KOPT-K1 (cell line): ENCODE results near the gene PPARD.

Experiments
- H3K27ac ChIP-seq: fragments of 200-600 bp; sonication (generic); 2 replicates; pipeline ENCODE4 v1.5.1; 2016; ENCODE audit warnings: antibody characterized with exemption, mild to moderate bottlenecking, low read depth, low read length; ENCODE audit not compliant: poor library complexity, severe bottlenecking
- H3K36me3 ChIP-seq: fragments of 200-600 bp; sonication (generic); 2 replicates; pipeline ENCODE4 v1.5.1; 2017; ENCODE audit warnings: antibody characterized with exemption, mild to moderate bottlenecking, low read length, moderate library complexity; ENCODE audit not compliant: insufficient read depth
- H3K9me3 ChIP-seq: fragments of 200-600 bp; sonication (generic); 2 replicates; pipeline ENCODE4 v1.5.1; 2017; ENCODE audit warnings: antibody characterized with exemption, low read length, mild to moderate bottlenecking; ENCODE audit not compliant: insufficient read depth, poor library complexity, severe bottlenecking

Gene PPARD

DNA sequence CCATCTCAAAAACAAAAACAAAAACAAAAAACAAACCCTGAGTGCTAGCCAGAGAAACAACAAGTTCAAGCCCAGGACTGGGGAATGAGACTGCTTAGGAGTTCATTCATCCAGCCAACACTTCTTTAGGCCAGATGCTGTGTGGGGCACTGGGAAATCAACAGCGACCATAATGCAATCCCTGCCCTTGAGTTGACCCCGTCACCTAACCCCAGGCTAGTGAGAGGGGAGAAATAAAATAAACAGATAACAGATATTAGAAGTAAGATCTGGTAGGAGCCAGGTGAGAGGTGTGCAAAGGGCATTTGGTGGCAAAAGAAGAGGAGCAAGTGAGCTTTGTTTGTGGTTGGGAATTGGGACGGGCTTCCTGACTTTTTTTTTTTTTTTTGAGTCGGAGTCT, 120.9 kb downstream of the PPARD start:
- peaks cover 46% of the 10 kb centered on the region for H3K36me3 ChIP-seq
- H3K27ac ChIP-seq, result no peak overlapping the region
- no peaks in the 10 kb centered on the region for H3K9me3 ChIP-seq

DNA sequence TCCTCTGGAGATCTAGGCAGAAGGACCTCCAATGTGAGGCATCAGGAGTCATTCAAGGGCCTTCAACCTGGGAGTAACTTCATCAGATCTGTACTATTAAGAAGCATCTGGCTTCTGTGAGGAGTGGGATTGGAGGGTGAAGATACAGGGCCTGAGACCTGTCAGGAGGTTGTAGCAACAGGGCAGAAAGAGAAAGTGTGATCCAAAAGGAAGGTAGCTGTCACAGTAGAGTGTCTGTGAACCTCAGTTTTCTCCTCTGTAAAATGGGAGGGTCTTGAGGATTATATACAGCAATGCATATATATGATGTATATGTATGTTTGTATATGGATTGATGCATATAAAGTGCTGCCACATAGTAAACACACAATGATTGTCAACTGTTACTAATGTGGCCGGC, 123.3 kb downstream of the PPARD start:
- Histone ChIP-seq H3K36me3 (peaks cover 48% of the 10 kb centered on the region), H3K9me3 (no peaks in the 10 kb centered on the region), H3K27ac (no peak overlapping the region)

DNA sequence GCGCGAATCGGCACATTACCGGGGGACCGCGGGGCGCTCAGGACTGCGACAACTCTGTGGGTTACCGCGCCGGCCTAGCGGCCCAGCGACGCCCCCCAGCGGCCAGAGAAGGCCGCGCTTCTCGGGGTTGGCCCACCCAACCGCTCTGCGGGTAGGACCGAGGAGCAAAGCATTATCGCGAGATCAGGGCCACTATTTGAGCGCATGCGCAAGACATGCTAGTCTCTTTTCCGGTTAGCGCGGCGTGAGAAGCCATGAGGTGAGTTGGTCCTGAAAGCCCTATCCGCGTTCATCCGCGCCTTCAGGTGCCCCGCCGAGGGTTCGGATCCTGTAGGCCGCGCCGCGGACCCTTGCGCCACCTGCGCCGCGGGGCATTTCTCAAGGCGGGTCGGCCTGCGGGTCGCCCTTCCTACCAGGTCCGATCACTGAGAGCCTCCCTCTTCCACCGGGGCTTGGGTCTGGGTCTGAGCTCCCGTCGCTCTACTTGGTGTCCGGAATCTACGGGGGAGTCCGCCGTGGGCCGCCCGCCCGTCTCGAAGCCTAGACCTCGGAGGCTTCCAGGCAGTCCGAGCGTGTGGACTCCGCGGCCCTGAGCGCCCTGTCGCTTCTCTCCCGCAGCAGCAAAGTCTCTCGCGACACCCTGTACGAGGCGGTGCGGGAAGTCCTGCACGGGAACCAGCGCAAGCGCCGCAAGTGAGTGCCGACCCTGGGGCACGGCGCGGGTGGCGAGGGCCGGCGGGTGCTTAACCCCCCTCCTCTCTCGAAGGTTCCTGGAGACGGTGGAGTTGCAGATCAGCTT, 126.0 kb downstream of the PPARD start, which contains the start of gene RPL10A:
TSS of gene RPL10A (plus strand) at position 221 of the 799 bp plus-strand sequence. CDS start at position 255, 34 bp downstream.
- no peaks in the 10 kb centered on the region for H3K9me3 ChIP-seq
- H3K27ac ChIP-seq, result peak within 1 kb of the TSS; percentile 91
- peaks cover 63% of the 10 kb centered on the region for H3K36me3 ChIP-seq

DNA sequence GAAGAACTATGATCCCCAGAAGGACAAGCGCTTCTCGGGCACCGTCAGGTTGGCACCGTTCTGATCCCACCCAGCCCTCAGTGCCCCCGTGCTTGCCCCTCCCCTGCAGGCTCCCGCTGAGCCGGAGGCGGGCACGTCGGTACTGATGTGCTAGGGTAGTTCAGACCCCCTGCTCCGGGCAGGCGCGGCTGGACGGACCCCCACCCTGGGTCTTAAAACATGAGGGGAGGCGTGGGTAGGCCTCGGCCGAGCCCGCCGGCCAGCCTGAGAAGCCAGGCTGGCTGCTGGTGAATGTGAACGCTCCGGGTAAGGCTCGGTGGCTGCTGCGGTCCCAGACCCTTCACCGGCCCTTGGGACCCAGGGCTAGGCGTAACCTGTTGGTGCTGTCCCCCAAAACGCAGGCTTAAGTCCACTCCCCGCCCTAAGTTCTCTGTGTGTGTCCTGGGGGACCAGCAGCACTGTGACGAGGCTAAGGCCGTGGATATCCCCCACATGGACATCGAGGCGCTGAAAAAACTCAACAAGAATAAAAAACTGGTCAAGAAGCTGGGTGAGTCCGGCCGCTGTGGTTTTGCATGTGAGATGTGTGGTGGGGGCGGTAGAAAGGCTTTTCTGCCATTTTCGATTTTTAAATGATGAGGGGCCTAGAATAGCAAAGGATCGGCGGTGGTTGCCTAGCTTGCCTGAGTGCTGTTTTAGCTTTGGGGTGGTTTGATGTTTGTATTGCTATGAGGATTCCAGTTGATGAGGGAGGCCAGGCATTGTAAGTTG, 126.8 kb downstream of the PPARD start:
- H3K36me3 ChIP-seq, result peaks cover 68% of the 10 kb centered on the region
- peak overlapping the region; percentile 91 for H3K27ac ChIP-seq
- no peaks in the 10 kb centered on the region for H3K9me3 ChIP-seq

DNA sequence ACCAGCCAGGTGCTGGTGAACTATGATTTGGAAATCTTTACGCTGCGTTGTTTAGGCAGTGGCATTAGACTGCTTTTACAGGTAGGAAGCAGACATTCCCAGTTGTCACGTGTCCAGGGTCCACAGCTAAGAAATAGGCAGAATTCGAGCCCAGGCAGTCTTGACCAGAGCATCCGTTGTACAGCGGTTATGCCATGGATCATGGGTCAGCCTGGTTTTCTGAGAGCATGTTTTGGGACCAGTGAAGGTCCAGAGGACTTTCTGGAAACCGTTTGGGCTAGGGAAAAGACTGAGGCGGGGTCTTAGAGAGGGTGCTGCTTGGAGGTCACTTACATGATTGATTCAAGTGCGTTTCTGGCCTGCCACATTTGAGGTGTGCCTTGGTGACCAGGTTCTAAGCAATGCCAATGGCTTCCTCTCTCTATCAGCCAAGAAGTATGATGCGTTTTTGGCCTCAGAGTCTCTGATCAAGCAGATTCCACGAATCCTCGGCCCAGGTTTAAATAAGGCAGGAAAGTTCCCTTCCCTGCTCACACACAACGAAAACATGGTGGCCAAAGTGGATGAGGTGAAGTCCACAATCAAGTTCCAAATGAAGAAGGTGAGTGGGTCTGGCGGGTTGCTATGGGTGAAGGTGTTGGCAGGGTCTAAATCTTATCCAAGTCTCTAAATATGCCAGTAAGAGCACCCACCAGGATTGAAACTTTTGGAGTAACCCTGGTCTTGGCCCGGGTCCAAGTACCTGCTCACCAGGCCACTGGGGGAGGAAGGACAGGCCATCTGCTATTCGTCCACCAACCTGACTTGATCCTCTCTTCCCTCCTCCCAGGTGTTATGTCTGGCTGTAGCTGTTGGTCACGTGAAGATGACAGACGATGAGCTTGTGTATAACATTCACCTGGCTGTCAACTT, 127.6 kb downstream of the PPARD start:
- Histone ChIP-seq H3K9me3 (no peaks in the 10 kb centered on the region), H3K27ac (peak overlapping the region; percentile 91), H3K36me3 (peaks cover 74% of the 10 kb centered on the region)

DNA sequence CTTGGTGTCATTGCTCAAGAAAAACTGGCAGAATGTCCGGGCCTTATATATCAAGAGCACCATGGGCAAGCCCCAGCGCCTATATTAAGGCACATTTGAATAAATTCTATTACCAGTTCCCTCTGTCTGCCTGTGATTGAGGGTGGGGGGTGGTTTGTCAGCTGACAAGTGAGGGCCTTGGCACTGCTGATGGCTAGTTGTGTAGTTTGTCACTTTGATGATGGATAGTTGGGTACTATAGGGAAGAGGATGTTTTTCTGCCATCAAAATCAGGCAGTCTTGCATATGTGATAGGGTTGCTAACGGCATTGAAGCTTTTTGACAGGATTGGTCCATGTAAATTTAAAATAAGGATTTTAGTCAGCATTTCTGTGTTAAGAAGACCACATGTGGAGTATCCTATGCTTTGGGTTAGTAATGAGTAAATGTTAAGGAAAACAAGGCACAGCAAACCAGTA, 128.3 kb downstream of the PPARD start:
- H3K36me3 ChIP-seq, result peaks cover 77% of the 10 kb centered on the region
- no peak overlapping the region for H3K27ac ChIP-seq
- no peaks in the 10 kb centered on the region for H3K9me3 ChIP-seq

DNA sequence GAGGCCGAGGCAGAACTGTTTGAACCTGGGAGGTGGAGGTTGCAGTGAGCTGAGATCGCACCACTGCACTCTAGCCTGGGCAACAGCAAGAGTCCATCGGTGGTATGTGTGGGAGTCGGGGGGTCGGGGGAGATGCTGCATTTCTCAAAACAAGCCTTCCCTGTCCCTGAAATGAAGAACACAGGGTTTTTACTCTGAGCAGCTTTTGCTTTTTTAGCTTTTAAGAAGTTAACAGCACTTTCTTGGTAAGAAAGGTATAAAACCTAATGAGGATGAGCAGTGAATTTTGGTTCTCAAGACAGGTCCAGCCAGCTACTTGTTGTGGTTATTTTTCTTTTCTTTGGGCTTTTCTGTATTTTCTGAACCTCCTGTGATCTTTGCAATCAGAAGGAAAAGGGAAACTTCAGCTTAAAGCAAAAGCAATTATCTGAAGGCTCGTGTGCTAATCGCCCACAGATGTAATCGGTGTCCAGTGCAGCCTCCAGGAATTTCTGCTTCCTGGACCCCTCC, 129.5 kb downstream of the PPARD start:
- Histone ChIP-seq H3K27ac (no peak overlapping the region), H3K9me3 (no peaks in the 10 kb centered on the region), H3K36me3 (peaks cover 67% of the 10 kb centered on the region)

DNA sequence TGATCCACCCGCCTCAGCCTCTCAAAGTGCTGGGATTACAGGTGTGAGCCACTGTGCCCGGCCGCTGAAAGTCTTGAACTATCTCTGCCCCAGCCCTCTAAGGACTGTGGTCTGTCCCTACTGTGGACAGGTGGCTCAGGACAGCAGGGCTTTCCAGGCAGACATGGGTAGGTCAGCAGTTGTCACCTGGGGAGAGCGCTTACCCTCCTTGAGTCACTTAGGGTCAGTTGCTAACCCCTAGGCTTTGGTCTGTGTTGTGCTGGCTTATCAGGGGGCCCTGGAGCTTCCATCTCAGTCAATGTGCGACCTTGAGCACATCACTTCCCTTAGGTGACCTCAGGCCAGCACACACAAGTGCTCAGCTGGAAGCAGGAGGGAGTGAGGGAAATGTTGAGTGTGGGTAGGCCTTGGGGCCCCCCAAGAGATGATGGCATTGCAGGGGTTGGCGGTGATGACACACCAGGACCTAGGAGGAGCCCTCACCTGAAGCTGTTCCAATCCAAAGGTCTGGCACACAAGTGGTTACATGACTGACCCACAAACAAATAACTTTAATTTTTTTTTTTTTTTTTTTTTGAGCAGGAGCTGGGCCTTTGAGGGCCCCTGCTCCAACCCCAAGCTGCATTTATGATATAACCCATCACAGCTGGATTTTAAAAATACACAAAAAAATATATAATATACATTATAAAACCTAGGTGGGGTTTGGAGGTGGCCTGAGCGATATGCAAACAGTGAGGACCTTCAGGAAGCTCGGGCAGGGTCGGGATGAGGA, 130.9 kb downstream of the PPARD start:
- Histone ChIP-seq H3K27ac (no peak overlapping the region), H3K9me3 (no peaks in the 10 kb centered on the region), H3K36me3 (peaks cover 67% of the 10 kb centered on the region)

DNA sequence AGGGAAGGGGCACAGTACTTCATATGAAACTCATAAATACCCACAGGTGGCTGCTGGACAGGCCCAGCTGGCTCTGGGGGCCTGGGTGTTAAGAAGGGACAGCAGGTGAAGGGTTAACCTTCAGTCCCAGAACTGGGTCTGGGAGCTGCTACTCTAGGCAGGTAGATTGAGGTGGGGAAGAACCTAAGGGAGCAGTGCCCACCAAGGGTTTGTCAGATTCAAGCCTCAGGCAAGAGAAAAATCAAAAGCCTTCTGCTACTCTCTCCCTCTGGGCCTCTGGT, 131.4 kb downstream of the PPARD start:
- Histone ChIP-seq H3K9me3 (no peaks in the 10 kb centered on the region), H3K27ac (no peak overlapping the region), H3K36me3 (peaks cover 62% of the 10 kb centered on the region)

DNA sequence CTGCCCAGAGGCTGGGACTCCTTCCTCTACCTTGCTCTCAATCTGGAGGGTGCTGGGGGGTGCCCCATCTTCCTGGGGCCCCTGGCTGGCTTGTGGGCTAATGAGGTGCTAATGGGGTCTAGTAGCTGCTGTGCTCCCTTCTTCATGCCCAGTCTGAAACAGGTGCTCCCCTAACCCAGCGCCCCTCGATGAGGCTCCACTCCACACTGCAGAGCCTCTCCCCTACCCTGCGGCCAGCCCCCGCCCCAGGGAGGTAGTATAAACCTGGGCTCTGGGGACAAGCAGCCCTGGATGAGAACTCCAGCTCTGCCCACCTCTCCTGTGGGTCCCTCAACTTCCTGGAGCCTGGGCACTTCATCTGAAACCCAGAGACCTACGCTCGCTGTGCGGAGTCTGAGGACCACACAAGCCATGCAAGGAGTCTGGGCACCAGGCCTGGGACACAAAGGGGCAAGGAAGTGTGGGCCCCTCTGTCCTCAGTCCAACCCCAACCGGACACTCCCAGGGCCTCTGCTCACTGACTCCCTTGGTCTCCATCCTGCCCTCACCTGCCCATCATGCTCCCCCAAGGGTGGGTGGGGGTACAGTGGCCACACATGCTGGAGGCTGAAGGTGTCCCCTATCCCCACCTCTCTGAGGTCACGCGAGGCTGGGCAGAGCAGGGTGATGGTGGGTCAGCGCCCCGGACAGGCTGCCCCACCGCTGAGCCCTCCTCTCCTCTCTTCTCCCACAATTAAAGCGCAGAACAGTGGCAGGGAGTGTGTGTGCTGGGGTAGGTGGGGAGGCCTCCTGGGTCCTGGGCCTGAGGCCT, 132.0 kb downstream of the PPARD start:
- H3K36me3 ChIP-seq, result peaks cover 57% of the 10 kb centered on the region
- no peaks in the 10 kb centered on the region for H3K9me3 ChIP-seq
- H3K27ac ChIP-seq, result no peak overlapping the region

DNA sequence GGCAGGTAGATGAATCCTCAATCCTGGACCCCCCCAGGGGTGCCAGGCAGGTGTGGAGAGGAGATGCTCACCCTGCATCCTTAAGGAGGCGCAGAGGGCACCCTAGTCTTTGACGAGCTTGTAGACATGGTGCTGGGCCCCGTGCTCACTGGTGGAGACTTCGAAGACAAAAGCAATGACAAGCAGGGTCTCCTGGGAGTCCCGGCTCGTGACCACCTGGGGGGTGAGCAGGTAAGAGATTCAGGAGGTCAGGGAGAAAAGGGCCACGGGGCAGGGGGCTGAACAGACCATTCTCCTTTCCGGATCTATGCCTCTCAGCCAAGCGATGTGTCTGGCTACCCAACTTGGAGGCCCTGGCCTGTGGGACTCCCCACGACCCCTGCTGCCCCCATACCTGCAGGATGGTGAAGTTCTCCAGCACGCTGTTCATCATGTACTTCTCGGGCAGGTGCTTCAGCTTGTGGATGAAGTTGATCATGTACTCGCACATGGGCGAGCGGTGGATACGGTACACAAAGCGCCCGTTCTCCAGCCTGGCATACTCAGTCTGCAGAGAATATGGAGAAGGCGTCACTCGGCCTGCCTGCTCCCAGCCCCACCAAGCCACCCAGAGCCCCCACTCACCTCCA, 132.7 kb downstream of the PPARD start:
- Histone ChIP-seq H3K27ac (no peak overlapping the region), H3K9me3 (no peaks in the 10 kb centered on the region), H3K36me3 (peaks cover 50% of the 10 kb centered on the region)

DNA sequence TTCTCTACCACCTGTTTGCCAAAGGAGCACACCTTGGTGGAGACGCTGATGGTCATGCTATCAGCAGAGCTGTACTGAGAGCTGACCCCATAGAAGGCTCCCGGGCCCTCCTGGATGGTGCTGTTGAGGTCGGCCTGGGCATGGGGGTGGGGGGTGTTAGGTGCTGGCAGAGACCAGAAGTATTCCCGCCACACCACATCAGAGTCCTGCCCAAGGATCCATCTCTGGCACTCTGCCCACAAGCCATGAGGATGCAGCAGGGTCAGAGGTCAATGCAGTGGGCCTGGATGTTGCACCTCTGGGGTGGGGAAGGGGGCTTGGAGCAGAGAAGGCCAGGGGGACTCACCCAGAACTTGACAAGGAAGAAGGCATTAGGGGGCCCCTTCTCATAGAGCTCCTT, 133.2 kb downstream of the PPARD start:
- peaks cover 45% of the 10 kb centered on the region for H3K36me3 ChIP-seq
- H3K27ac ChIP-seq, result no peak overlapping the region
- no peaks in the 10 kb centered on the region for H3K9me3 ChIP-seq

DNA sequence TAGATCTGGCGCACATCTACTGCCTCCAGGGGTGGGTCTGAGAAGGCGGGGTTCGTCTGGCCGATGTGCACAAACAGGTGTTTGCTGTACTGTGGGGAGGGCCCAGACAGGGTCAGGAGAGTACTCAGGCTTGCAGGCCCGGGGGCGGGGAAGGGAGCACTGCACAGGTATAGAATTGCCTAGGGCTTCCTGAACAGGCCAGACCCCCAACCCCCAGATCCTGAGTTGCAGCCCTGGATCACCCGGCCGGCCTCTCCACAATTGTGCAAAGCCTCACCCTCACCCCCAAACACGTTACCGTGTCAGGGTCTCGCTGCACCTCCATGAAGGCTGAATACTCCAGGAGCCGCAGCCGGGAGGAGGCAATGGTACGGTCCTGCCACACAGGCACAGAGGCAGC, 133.6 kb downstream of the PPARD start:
- Histone ChIP-seq H3K27ac (no peak overlapping the region), H3K9me3 (no peaks in the 10 kb centered on the region), H3K36me3 (peaks cover 40% of the 10 kb centered on the region)
